ENCODE measurements around the gene PABPN1L.

PABPN1L gene

DNA sequence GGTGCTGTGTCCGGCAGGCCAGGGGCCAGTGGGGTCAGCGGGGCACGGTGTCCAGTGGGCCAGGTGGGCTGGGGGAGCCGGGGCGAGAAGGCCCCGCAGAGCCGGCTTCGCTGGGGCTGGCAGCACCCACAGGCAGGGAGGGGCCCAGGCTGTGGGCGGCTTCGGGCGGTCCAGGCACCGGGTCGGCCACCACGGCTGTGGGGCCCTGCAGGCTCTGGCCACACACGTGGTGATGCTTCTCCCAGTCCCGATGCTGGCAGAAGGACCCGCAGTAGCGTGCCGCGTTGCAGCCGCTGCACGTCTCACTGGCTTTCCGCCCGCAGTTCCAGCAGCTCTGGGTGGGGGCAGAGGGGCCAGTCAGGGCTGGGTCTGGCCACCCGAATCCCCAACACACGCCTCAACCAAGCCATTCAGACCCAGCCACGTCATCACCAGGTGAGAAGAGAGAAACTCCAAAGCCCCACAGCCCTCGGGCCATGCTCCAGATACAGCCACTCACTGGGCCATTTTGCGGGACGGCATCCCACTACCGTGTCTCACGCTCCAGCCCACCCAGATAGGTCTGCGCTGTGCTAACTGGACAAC, 10.6 kb upstream of the PABPN1L start:
- no peak overlapping the region for H3K27ac ChIP-seq
- TF ChIP-seq, protein P1, sequence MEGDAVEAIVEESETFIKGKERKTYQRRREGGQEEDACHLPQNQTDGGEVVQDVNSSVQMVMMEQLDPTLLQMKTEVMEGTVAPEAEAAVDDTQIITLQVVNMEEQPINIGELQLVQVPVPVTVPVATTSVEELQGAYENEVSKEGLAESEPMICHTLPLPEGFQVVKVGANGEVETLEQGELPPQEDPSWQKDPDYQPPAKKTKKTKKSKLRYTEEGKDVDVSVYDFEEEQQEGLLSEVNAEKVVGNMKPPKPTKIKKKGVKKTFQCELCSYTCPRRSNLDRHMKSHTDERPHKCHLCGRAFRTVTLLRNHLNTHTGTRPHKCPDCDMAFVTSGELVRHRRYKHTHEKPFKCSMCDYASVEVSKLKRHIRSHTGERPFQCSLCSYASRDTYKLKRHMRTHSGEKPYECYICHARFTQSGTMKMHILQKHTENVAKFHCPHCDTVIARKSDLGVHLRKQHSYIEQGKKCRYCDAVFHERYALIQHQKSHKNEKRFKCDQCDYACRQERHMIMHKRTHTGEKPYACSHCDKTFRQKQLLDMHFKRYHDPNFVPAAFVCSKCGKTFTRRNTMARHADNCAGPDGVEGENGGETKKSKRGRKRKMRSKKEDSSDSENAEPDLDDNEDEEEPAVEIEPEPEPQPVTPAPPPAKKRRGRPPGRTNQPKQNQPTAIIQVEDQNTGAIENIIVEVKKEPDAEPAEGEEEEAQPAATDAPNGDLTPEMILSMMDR (conservative IDR thresholded peaks at IDR 0.05): no peak

DNA sequence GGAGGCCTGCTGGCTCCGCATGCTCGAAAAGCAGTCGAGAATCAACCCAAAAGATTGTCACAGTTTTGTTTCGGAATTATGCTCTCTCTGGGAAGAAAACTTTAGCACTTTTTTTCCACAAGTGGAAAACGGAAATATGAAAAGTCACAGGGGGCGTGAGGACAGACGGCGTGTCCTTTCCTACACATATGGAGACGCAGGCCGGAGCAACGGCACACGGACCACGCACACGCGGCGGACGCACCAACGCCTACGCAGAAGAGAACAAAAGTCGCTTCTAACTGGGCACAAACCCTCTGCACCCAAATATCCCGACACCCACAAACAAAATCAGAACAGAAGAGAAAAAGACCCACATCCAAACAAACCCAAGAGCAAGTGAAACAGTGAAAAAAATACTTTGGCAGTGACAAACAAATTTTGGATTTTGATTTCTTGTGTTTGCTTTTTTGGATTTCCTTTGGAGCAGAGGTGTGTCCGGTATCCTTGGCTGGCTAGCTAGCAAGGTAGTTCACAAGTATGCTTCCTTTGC, 9.3 kb upstream of the PABPN1L start:
- no peak overlapping the region for H3K27ac ChIP-seq
- TF ChIP-seq, protein P1 (conservative IDR thresholded peaks at IDR 0.05): no peak

DNA sequence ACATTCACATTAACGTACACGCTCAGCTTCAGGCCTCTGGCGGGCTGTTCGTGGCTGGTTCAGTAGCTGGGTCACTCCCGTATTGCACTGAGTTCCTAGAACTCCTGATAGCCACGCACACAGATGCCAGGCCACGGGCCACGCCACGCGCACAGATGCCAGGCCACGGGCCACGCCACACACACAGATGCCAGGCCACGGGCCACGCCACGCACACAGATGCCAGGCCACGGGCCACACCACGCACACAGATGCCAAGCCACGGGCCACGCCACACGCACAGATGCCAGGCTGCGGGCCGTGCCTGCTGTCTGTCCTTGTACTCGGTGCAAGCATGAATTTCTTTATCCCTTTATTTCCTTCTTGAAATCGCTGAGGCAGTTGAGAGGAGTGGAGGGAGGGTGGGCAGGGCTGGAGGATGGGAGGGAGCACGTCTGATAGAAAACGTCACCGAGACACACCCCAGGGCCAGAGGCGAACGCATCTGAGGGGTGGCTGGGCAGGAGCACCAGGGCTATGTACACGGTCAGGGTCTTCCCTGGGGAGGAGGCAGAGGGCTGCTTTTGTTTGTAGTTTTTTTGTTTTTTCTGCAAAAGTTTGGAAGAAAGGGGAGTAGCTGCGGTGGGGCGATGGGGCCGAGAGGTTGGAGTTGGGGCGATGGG, 8.6 kb upstream of the PABPN1L start:
- H3K27ac ChIP-seq: no peak overlapping the region
- TF ChIP-seq, protein P1 (conservative IDR thresholded peaks at IDR 0.05): no peak

- TF ChIP-seq, protein P1 (conservative IDR thresholded peaks at IDR 0.05): no peak
- no peak overlapping the region for H3K27ac ChIP-seq
Measured at GRCh38 chr16:88872650-88873331, 6.3 kb upstream of the PABPN1L start.

- no peak overlapping the region for H3K27ac ChIP-seq
- TF ChIP-seq, protein P1 (conservative IDR thresholded peaks at IDR 0.05): no peak
Measured at GRCh38 chr16:88871730-88872416, 5.4 kb upstream of the PABPN1L start.

- TF ChIP-seq, protein P1 (conservative IDR thresholded peaks at IDR 0.05): no peak
Measured at GRCh38 chr16:88871349-88871702, 4.9 kb upstream of the PABPN1L start.

More at GRCh38 chr16:88871349-88871702, 4.9 kb upstream of the PABPN1L start:
- no peak overlapping the region for H3K27ac ChIP-seq

Measured in VCaP (cell line).